ENCODE measurements around the gene PRPSAP1.

Gene PRPSAP1

GRCh38 chr17:76353599-76354316, at the start of gene PRPSAP1:
Gene PRPSAP1, minus strand, starts transcription at chr17:76353916. Its CDS starts 213 bp downstream, at chr17:76353703.
- Histone ChIP-seq H3K27ac (ENCODE audit: extremely low read depth, low read depth, low read length) (peak within 1 kb of the TSS; percentile 96), H3K9me3 (ENCODE audit: control insufficient read depth, insufficient read depth, low read depth, low read length) (no peaks in the 10 kb centered on the region), H3K4me3 (ENCODE audit: low read depth, low read length) (peak within 1 kb of the TSS; percentile 90), H3K36me3 (ENCODE audit: control insufficient read depth in 2 of 2, insufficient read depth in 1 of 2, low read length in 2 of 2) (peaks cover 4 to 9% of the 10 kb centered on the region in 2 experiments; a peak in 2 of 3 replicates), H3K4me1 (ENCODE audit: control insufficient read depth, insufficient read depth, low read length) (peaks cover 12% of the 10 kb centered on the region; the same call in 1 of the 2 replicates)
- ChIA-PET POLR2A (interaction anchor here (0.5 to 2.9 kb wide), 38 partner anchors 9 to 735 kb away, joined by 3 to 51 read pairs (median 4); partner anchors contain the start of genes FBF1, SPHK1, UBALD2 and UBE2O), CTCF (interaction anchor here (0.6 to 3.5 kb wide), 13 partner anchors 9 to 753 kb away, joined by 3 to 38 read pairs (median 3); partner anchors contain the start of gene SPHK1)
- TF ChIP-seq ZBTB21 (tag by site-specific recombination; IDR thresholded peaks at IDR 0.05), result peak; percentile 73; the same call in 1 of the 2 replicates
- TF ChIP-seq TSHZ1 (tag by site-specific recombination; IDR thresholded peaks at IDR 0.05; ENCODE audit: borderline replicate concordance), result no peak; the same call in 1 of the 2 replicates
- no peak for TF ChIP-seq ZNF530 (tag by site-specific recombination; IDR thresholded peaks at IDR 0.05; ENCODE audit: low read depth)
- TF ChIP-seq, protein P1, sequence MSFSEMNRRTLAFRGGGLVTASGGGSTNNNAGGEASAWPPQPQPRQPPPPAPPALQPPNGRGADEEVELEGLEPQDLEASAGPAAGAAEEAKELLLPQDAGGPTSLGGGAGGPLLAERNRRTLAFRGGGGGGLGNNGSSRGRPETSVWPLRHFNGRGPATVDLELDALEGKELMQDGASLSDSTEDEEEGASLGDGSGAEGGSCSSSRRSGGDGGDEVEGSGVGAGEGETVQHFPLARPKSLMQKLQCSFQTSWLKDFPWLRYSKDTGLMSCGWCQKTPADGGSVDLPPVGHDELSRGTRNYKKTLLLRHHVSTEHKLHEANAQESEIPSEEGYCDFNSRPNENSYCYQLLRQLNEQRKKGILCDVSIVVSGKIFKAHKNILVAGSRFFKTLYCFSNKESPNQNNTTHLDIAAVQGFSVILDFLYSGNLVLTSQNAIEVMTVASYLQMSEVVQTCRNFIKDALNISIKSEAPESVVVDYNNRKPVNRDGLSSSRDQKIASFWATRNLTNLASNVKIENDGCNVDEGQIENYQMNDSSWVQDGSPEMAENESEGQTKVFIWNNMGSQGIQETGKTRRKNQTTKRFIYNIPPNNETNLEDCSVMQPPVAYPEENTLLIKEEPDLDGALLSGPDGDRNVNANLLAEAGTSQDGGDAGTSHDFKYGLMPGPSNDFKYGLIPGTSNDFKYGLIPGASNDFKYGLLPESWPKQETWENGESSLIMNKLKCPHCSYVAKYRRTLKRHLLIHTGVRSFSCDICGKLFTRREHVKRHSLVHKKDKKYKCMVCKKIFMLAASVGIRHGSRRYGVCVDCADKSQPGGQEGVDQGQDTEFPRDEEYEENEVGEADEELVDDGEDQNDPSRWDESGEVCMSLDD (tag by site-specific recombination; IDR thresholded peaks at IDR 0.05), result peak; percentile 89
- peak; percentile 77 for TF ChIP-seq ZSCAN30 (tag by site-specific recombination; IDR thresholded peaks at IDR 0.05)
- peak; percentile 91 for TF ChIP-seq ZNF629 (tag by site-specific recombination; IDR thresholded peaks at IDR 0.05)
- peak; percentile 99 for TF ChIP-seq KLF16 (tag by site-specific recombination; IDR thresholded peaks at IDR 0.05)
- TF ChIP-seq ZFP37 (tag by site-specific recombination; IDR thresholded peaks at IDR 0.05), result peak; percentile 49
- peak; percentile 29; the same call in 1 of the 2 replicates for TF ChIP-seq ZNF558 (tag by site-specific recombination; IDR thresholded peaks at IDR 0.05)
- TF ChIP-seq KLF9 (tag by site-specific recombination; IDR thresholded peaks at IDR 0.05; ENCODE audit: low read depth), result peak; percentile 95
- no peak; the same call in 1 of the 2 replicates for TF ChIP-seq ZSCAN4 (tag by site-specific recombination; IDR thresholded peaks at IDR 0.05)
- no peak for TF ChIP-seq BCL6B (tag by site-specific recombination; IDR thresholded peaks at IDR 0.05)
- no peak for TF ChIP-seq ZNF366 (tag by site-specific recombination; conservative IDR thresholded peaks at IDR 0.05)
- no peak for TF ChIP-seq ZNF311 (tag by site-specific recombination; IDR thresholded peaks at IDR 0.05; ENCODE audit: borderline replicate concordance)
- TF ChIP-seq ZNF513 (tag by site-specific recombination; IDR thresholded peaks at IDR 0.05), result 0 out of 2 replicates have a peak, but pooled peaks have one; percentile 24
- no peak for TF ChIP-seq ZNF121 (tag by site-specific recombination; IDR thresholded peaks at IDR 0.05)
- TF ChIP-seq ZNF2 (tag by site-specific recombination; IDR thresholded peaks at IDR 0.05), result peak; percentile 84
- peak; percentile 94 for TF ChIP-seq ZXDB (tag by site-specific recombination; IDR thresholded peaks at IDR 0.05)
- no peak for TF ChIP-seq ZNF548 (tag by site-specific recombination; IDR thresholded peaks at IDR 0.05)
- no peak for TF ChIP-seq ZNF692 (tag by site-specific recombination; IDR thresholded peaks at IDR 0.05)
- TF ChIP-seq ZSCAN5A (tag by site-specific recombination; IDR thresholded peaks at IDR 0.05), result no peak; the same call in none of the 2 replicates

All from HEK293 (cell line).